SK-N-SH (cell line): ENCODE data around the gene FLCN. TPM values are rescaled to one million over a fixed set of nuclear protein-coding genes. Genes with fewer than 3 reads are reported as not detected.

Source experiments
- CTCF ChIA-PET: fragments of 300-600, 350-600 bp; formaldehyde crosslinking; extraction: SDS; loops from one replicate; lab custom pipeline; 2021; lab: Yijun Ruan, JAX
- POLR2A ChIA-PET: fragments of 350-600 bp; sonication (Branson Sonifier 250); formaldehyde crosslinking; extraction: SDS; loops from one replicate; lab custom pipeline; 2020; ENCODE audit warnings: antibody characterized with exemption, inconsistent platforms; lab: Yijun Ruan, JAX
- DNase-seq: peaks from one replicate; pipeline ENCODE4 v3.0.0; 2012
- H2AFZ ChIP-seq: fragments of 200-600 bp; sonication (generic); 2 replicates; pipeline ENCODE4 v1.8.1; 2016; ENCODE audit warnings: antibody characterized with exemption, mild to moderate bottlenecking, low read depth
- H3F3A ChIP-seq: fragments of 200-600 bp; sonication (generic); replicated peaks from 2 replicates; pipeline ENCODE3; 2016; ENCODE audit warnings: antibody characterized with exemption, mild to moderate bottlenecking; ENCODE audit not compliant: insufficient read depth
- H3K27ac ChIP-seq, 2 experiments: fragments of 200-500 bp in 1 of 2; fragments of 200-600 bp in 1 of 2; sonication (Bioruptor generic) in 1 of 2; sonication (generic), shearing (Covaris generic) in 1 of 2; 2 replicates each; pipeline versions ENCODE4 v1.5.1 to v1.6.1; 2014 to 2016; ENCODE audit warnings: low read depth in 2 of 2, inconsistent platforms in 1 of 2, low read length in 1 of 2, mild to moderate bottlenecking in 1 of 2, mixed read lengths in 1 of 2
- H3K27me3 ChIP-seq: fragments of 200-600 bp; sonication (generic), shearing (Covaris generic); 2 replicates; pipeline ENCODE4 v1.6.1; 2016; ENCODE audit warnings: mixed run types; ENCODE audit not compliant: insufficient read depth
- H3K36me3 ChIP-seq, 2 experiments: fragments of 200-500 bp in 1 of 2; fragments of 200-600 bp in 1 of 2; sonication (Bioruptor generic) in 1 of 2; sonication (generic) in 1 of 2; replicated peaks in 1 of 2; 2 replicates each; pipeline versions ENCODE3 to v1.5.1; 2014 to 2016; ENCODE audit warnings: low read length in 1 of 2, mild to moderate bottlenecking in 1 of 2; ENCODE audit not compliant: insufficient read depth in 2 of 2, control insufficient read depth in 1 of 2
- H3K4me1 ChIP-seq, 2 experiments: fragments of 200-500 bp in 1 of 2; fragments of 200-600 bp in 1 of 2; sonication (Bioruptor generic) in 1 of 2; sonication (generic), shearing (Covaris generic) in 1 of 2; 2 replicates each; pipeline versions ENCODE4 v1.5.1 to v1.6.1; 2014 to 2016; ENCODE audit warnings: low read depth in 1 of 2, low read length in 1 of 2, mixed run types in 1 of 2; ENCODE audit not compliant: insufficient read depth in 2 of 2, control insufficient read depth in 1 of 2
- H3K4me2 ChIP-seq: fragments of 200-600 bp; sonication (generic), shearing (Covaris generic); 2 replicates; pipeline ENCODE4 v1.6.1; 2017; ENCODE audit warnings: mixed run types
- H3K4me3 ChIP-seq, 2 experiments: fragments of 200-500 bp in 1 of 2; fragments of 200-600 bp in 1 of 2; sonication (Bioruptor generic) in 1 of 2; sonication (generic), shearing (Covaris generic) in 1 of 2; 2 replicates each; pipeline versions ENCODE4 v1.5.1 to v1.8.1; 2014 to 2016; ENCODE audit warnings: low read depth in 2 of 2, inconsistent platforms in 1 of 2, low read length in 1 of 2, mild to moderate bottlenecking in 1 of 2, mixed read lengths in 1 of 2, moderate library complexity in 1 of 2
- H3K79me2 ChIP-seq: fragments of 200-600 bp; sonication (generic); 2 replicates; pipeline ENCODE4 v1.8.1; 2017; ENCODE audit warnings: mild to moderate bottlenecking; ENCODE audit not compliant: insufficient read depth
- H3K9ac ChIP-seq: fragments of 200-600 bp; sonication (generic); 2 replicates; pipeline ENCODE4 v1.6.1; 2017; ENCODE audit warnings: mixed run types
- H3K9me2 ChIP-seq: fragments of 200-600 bp; sonication (generic); 2 replicates; pipeline ENCODE4 v1.6.1; 2017; ENCODE audit warnings: mixed run types
- H3K9me3 ChIP-seq: fragments of 200-600 bp; sonication (generic); 2 replicates; pipeline ENCODE4 v1.6.1; 2017; ENCODE audit warnings: mixed run types, mild to moderate bottlenecking, moderate library complexity
- H4K20me1 ChIP-seq: fragments of 200-600 bp; sonication (generic); 2 replicates; pipeline ENCODE4 v1.6.1; 2017; ENCODE audit warnings: mild to moderate bottlenecking, mixed run types; ENCODE audit not compliant: insufficient read depth
- ELF1 ChIP-seq: IDR thresholded peaks from 2 replicates; pipeline ENCODE4 v1.4.0; 2012
- EP300 ChIP-seq, 2 experiments: IDR thresholded peaks; 2 replicates each; pipeline versions ENCODE4 v1.4.0 to v1.6.1; 2012; ENCODE audit warnings: borderline replicate concordance in 1 of 2, low read depth in 1 of 2, low read length in 1 of 2
- EZH2phosphoT487 ChIP-seq: fragments of 200-600 bp; sonication (generic); IDR thresholded peaks from 2 replicates; pipeline ENCODE4 v1.6.1; 2017; ENCODE audit warnings: low read depth, mixed run types, mild to moderate bottlenecking, antibody characterized with exemption, moderate library complexity, borderline replicate concordance
- FOSL2 ChIP-seq: IDR thresholded peaks from 2 replicates; pipeline ENCODE4 v1.4.0; 2012; ENCODE audit warnings: low read depth, mild to moderate bottlenecking, moderate library complexity, borderline replicate concordance
- FOXJ3 ChIP-seq: sonication (generic); formaldehyde crosslinking; IDR thresholded peaks from 2 replicates; pipeline ENCODE4 v1.5.1; 2020; ENCODE audit warnings: mild to moderate bottlenecking, missing genetic modification reagents
- IRF3 ChIP-seq: fragments of 150-350 bp; IDR thresholded peaks from 2 replicates; pipeline ENCODE4 v1.6.1; 2016; ENCODE audit warnings: mild to moderate bottlenecking, low read depth, low read length
- MEF2A ChIP-seq: IDR thresholded peaks from 2 replicates; pipeline ENCODE4 v1.4.0; 2012; ENCODE audit warnings: low read depth, borderline replicate concordance
- NFIC ChIP-seq: IDR thresholded peaks from 2 replicates; pipeline ENCODE4 v1.4.0; 2012; ENCODE audit warnings: borderline replicate concordance
- NRF1 ChIP-seq: IDR thresholded peaks from 2 replicates; pipeline ENCODE4 v1.6.1; 2012; ENCODE audit warnings: low read depth, mild to moderate bottlenecking, low read length
- PBX3 ChIP-seq: IDR thresholded peaks from 2 replicates; pipeline ENCODE4; 2012
- RCOR1 ChIP-seq: fragments of 150-350 bp; IDR thresholded peaks from 2 replicates; pipeline ENCODE4 v1.6.1; 2017; ENCODE audit warnings: antibody characterized with exemption, low read length
- RFX5 ChIP-seq: IDR thresholded peaks from 2 replicates; pipeline ENCODE4 v1.6.1; 2012; ENCODE audit warnings: mild to moderate bottlenecking, improper control_type of control experiment, low read length
- SMC3 ChIP-seq: IDR thresholded peaks from 2 replicates; pipeline ENCODE4 v1.6.1; 2012; ENCODE audit warnings: low read depth, low read length, improper control_type of control experiment
- TAF1 ChIP-seq: IDR thresholded peaks from 2 replicates; pipeline ENCODE4 v1.6.1; 2012; ENCODE audit warnings: low read depth, mild to moderate bottlenecking, low read length, moderate library complexity, borderline replicate concordance
- USF1 ChIP-seq: IDR thresholded peaks from 2 replicates; pipeline ENCODE4 v1.4.0; 2012; ENCODE audit warnings: low read depth, borderline replicate concordance
- WGBS: methylation state at CpG from one replicate; pipeline ENCODE4 v1.1.6; 2017; ENCODE audit warnings: low lambda C conversion rate; 5-methylcytosine and 5-hydroxymethylcytosine counted together
- polyA plus RNA-seq, 3 experiments: library from polyadenylated mRNA; depleted of rRNA; stranded (reverse); fragments of >200 nt; gene quantifications; 2 replicates each; pipeline ENCODE4 v1.2.3, GENCODE V29; 2012

FLCN gene
- polyA plus RNA-seq, 1 of the 3 experiments (the other 2 are of a cell fraction), result 14.6 TPM

- ChIA-PET POLR2A (no interaction called here), CTCF (interaction anchor here (0.8 to 1.6 kb wide), 2 partner anchors 34 to 44 kb away, joined by 3 read pairs; no protein-coding TSS in a partner anchor)
- Histone ChIP-seq H3K36me3 (peaks cover 31 to 50% of the 10 kb centered on the region in 2 experiments), H3K4me1 (no peaks in the 10 kb centered on the region), H3K4me2 (no peak overlapping the region), H3K27me3 (no peaks in the 10 kb centered on the region), H3K27ac (no peak overlapping the region), H3F3A (no peaks in the 10 kb centered on the region), H3K79me2 (peaks cover 25% of the 10 kb centered on the region), H3K4me3 (no peak overlapping the region), H3K9ac (no peak overlapping the region), H2AFZ (no peak overlapping the region), H3K9me2 (no peaks in the 10 kb centered on the region), H3K9me3 (no peaks in the 10 kb centered on the region), H4K20me1 (peaks cover 7% of the 10 kb centered on the region; the same call in 1 of the 2 replicates)
- DNase-seq, result no peak
- 88% methylated on average over 26 of the region's 26 CpGs for WGBS
- no peak for TF ChIP-seq RFX5
- no peak for TF ChIP-seq PBX3
- no peak for TF ChIP-seq USF1
These were observed 7.3 kb downstream of the FLCN start for GRCh38 chr17:17229416-17230384.

- H3K36me3 ChIP-seq, result peaks cover 33 to 52% of the 10 kb centered on the region in 2 experiments
- peaks cover 15% of the 10 kb centered on the region for H3K79me2 ChIP-seq
- no peak for DNase-seq
- TF ChIP-seq TAF1, result no peak
- no peak for TF ChIP-seq NFIC
- TF ChIP-seq MEF2A, result no peak
- TF ChIP-seq NRF1, result no peak
- TF ChIP-seq EZH2phosphoT487, result no peak
- TF ChIP-seq PBX3, result no peak
- no peak for TF ChIP-seq FOXJ3 (CRISPR knock-in tag)
- TF ChIP-seq FOSL2, result no peak
- no peak for TF ChIP-seq EP300 (IDR thresholded peaks at IDR 0.05; ENCODE audit: borderline replicate concordance in 1 of 2, low read depth in 1 of 2, low read length in 1 of 2)
- no peak for TF ChIP-seq SMC3
- no peak for TF ChIP-seq ELF1
- no peak for TF ChIP-seq RCOR1
- no peak for TF ChIP-seq IRF3
These were observed 8.3 kb downstream of the FLCN start for GRCh38 chr17:17228521-17229279.

More at GRCh38 chr17:17228521-17229279, 8.3 kb downstream of the FLCN start:
- Histone ChIP-seq H3K27me3 (no peaks in the 10 kb centered on the region), H3K4me2 (no peak overlapping the region), H3K4me1 (no peaks in the 10 kb centered on the region), H4K20me1 (no peaks in the 10 kb centered on the region; the same call in 1 of the 2 replicates), H3K9ac (no peak overlapping the region), H3F3A (no peaks in the 10 kb centered on the region), H2AFZ (no peak overlapping the region), H3K9me3 (no peaks in the 10 kb centered on the region), H3K4me3 (no peak overlapping the region), H3K27ac (no peak overlapping the region), H3K9me2 (no peaks in the 10 kb centered on the region)
- POLR2A ChIA-PET, result no interaction called here
- 92% methylated on average over 10 of the region's 17 CpGs for WGBS
- CTCF ChIA-PET, result interaction anchor here (0.6 to 1.6 kb wide), 3 partner anchors 33 to 341 kb away, joined by 3 read pairs; no protein-coding TSS in a partner anchor
